Measurements from ENCODE around the gene NME1. TPM values are rescaled to one million over a fixed set of nuclear protein-coding genes. Genes with fewer than 3 reads are reported as not detected.

The NME1 gene
- total RNA-seq, 2 donors from 2014 or later, result 188 to 245 TPM

DNA sequence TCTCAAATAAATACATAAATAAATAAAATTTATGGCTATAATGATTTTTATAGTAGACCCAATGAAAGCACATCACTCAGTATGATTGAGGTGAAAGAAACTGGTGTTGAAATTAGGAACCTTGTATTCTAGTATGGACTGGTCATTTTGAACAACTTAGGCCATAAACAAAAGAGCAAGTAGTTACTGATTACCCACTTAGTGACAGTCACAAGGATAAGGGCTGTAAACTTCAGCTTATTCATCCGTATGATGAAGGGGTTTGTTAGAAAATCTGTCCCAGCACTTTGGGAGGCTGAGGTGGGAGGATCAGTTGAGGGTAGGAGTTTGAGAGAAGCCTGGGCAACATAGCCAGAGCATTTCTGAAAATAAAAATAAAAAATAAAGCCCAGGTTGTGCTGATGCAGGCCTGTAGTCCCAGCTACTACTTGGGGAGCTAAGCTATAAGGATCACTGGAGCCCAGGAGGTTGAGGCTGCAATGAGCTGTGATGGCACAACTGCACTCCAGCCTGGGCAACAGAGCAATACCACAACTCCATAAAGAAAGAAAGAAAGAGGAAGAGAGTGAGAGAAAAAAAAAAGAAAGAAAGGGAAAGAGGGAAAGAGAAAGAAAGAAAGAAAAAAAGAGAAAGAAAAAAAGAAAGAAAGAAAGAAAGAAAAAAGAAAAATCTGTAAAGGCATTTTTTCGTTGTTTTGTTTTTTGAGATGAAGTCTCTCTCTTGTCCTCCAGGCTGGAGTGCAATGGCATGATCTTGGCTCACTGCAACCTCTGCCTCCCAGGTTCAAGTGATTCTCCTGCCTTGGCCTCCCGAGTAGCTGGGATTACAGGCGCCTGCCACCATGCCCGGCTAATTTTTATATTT lies 28.5 kb upstream of the NME1 start:
- no peak overlapping the region for H3K4me3 Mint-ChIP-seq
- H3K27ac Mint-ChIP-seq, result no peak overlapping the region
- H3K36me3 Mint-ChIP-seq, result no peaks in the 10 kb centered on the region
- no peaks in the 10 kb centered on the region for H3K27me3 Mint-ChIP-seq
- DNase-seq (ENCODE audit: low spot score) (no peak), ATAC-seq (no peak)
- no peaks in the 10 kb centered on the region for H3K9me3 Mint-ChIP-seq
- peaks cover 16 to 17% of the 10 kb centered on the region in 2 donors for H3K4me1 Mint-ChIP-seq (ENCODE audit: low read depth in 2 of 2)

- no peak overlapping the region for H3K27ac Mint-ChIP-seq
- H3K4me1 Mint-ChIP-seq (ENCODE audit: low read depth in 2 of 2), result peaks cover 0 to 3% of the 10 kb centered on the region in 2 donors
- DNase-seq (ENCODE audit: low spot score), result peak; percentile 62
- H3K27me3 Mint-ChIP-seq, result no peaks in the 10 kb centered on the region
- H3K36me3 Mint-ChIP-seq, result no peaks in the 10 kb centered on the region
- no peak overlapping the region for H3K4me3 Mint-ChIP-seq
- no peaks in the 10 kb centered on the region for H3K9me3 Mint-ChIP-seq
- ATAC-seq, result peak in 1 of 2 donors; percentile 45
Observed at GRCh38 chr17:51128076-51128475, 25.3 kb upstream of the NME1 start.

DNA sequence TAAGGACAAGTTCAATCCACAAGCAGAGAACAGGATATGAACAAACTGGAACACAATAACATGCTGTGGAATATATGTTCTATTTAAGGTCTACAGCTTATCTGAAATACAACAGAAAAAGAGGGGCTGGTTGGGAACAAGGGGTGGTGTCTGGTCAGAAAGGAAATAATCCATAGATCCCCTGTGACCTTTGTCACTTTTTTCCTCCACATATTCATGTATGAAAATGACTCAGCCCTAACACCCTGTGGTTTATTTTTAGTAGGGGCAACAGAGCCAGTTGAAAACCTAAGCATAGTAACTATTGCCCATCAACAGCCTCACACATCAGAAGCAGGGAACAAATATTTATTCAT lies 20.4 kb upstream of the NME1 start:
- no peaks in the 10 kb centered on the region for H3K36me3 Mint-ChIP-seq
- no peaks in the 10 kb centered on the region for H3K9me3 Mint-ChIP-seq
- H3K4me1 Mint-ChIP-seq (ENCODE audit: low read depth in 2 of 2), result peaks cover 0 to 7% of the 10 kb centered on the region in 2 donors
- no peaks in the 10 kb centered on the region for H3K27me3 Mint-ChIP-seq
- ATAC-seq, result peak in 1 of 2 donors; percentile 51
- H3K4me3 Mint-ChIP-seq, result no peak overlapping the region
- no peak for DNase-seq (ENCODE audit: low spot score)
- no peak overlapping the region for H3K27ac Mint-ChIP-seq

DNA sequence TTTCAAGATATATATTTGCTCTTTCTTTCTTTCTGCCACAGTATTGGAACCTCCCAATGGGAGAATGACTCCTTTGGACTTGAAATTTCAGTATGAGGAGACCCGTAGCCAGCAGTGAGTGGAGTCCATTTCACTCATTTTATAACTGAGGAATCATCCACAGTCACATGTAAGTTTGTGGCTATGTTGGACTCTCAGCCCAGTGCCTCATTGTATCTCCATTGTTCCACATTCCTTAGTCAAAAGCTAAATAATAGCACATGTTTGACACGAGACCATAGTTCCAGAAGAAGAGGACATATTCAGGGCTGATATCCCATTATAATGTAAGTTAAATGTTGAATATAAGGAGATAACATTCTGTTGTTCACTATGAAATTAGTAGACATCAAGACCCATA lies 20.0 kb upstream of the NME1 start:
- no peak overlapping the region for H3K4me3 Mint-ChIP-seq
- H3K36me3 Mint-ChIP-seq, result no peaks in the 10 kb centered on the region
- H3K4me1 Mint-ChIP-seq (ENCODE audit: low read depth in 2 of 2), result peaks cover 0 to 7% of the 10 kb centered on the region in 2 donors
- no peak for ATAC-seq
- no peaks in the 10 kb centered on the region for H3K9me3 Mint-ChIP-seq
- no peak for DNase-seq (ENCODE audit: low spot score)
- H3K27me3 Mint-ChIP-seq, result no peaks in the 10 kb centered on the region
- H3K27ac Mint-ChIP-seq, result no peak overlapping the region

- no peaks in the 10 kb centered on the region for H3K9me3 Mint-ChIP-seq
- H3K36me3 Mint-ChIP-seq, result no peaks in the 10 kb centered on the region
- no peak overlapping the region for H3K4me3 Mint-ChIP-seq
- H3K4me1 Mint-ChIP-seq (ENCODE audit: low read depth in 2 of 2), result peaks cover 0 to 7% of the 10 kb centered on the region in 2 donors
- no peak overlapping the region for H3K27ac Mint-ChIP-seq
- DNase-seq (ENCODE audit: low spot score), result no peak
- ATAC-seq, result no peak
- no peaks in the 10 kb centered on the region for H3K27me3 Mint-ChIP-seq
Observed at GRCh38 chr17:51135956-51136355, 17.4 kb upstream of the NME1 start.

DNA sequence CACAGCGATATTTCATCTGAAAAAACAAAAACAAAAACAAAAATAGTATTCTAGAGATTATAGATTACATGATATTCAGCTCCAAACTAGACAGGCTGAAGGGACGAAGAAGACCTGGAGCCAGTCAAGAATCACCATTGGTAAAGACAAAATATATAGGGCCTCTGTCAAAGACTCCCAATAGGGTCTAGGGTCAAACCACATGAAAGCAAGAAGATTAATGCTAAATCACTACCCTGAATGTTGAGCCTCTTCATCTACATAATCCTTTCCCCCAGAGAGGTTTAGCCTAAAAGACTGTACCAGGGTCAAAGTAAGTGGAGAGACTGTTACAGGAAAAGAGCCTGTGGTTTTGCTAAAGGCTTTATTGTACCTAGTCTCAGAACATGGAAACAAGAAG lies 10.8 kb upstream of the NME1 start:
- DNase-seq (ENCODE audit: low spot score) (no peak), ATAC-seq (no peak)
- H3K27ac Mint-ChIP-seq, result no peak overlapping the region
- H3K9me3 Mint-ChIP-seq, result no peaks in the 10 kb centered on the region
- no peak overlapping the region for H3K4me3 Mint-ChIP-seq
- no peaks in the 10 kb centered on the region for H3K27me3 Mint-ChIP-seq
- no peaks in the 10 kb centered on the region for H3K4me1 Mint-ChIP-seq (ENCODE audit: low read depth in 2 of 2)
- H3K36me3 Mint-ChIP-seq, result no peaks in the 10 kb centered on the region

DNA sequence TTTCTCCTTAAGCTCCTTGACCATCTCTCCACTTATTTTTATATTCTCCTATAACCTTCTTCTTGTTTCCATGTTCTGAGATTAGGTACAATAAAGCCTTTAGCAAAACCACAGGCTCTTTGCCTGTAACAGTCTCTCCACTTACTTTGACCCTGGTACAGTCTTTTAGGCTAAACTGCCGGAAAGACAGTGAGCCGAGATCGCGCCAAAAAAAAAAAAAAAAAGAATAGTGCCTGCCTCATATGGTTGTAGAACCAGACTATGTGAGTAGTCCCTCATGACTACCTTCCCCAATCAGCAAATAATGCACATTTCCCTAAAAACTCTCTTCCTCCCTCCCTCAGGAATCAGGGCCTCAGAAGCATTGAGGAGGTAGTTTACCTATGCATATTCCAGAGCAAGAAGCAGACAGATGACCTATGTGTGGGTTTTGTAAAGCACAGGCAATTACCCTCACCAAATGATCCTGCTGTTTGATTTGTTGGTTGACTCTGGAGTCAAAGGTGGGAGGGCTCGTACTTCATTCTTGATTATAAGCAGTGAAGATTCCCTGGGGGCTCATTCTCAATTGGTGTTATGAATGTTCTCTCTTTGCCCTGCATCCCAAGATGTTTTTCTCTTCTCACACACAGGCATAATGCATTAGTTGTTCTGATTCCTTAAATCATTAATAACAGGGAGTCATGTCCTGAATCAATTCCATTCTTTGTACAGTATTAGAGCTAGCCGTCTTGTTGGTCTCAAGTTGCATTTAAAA lies 8.9 kb upstream of the NME1 start:
- DNase-seq (ENCODE audit: low spot score) (no peak), ATAC-seq (no peak)
- no peaks in the 10 kb centered on the region for H3K36me3 Mint-ChIP-seq
- H3K4me1 Mint-ChIP-seq (ENCODE audit: low read depth in 2 of 2), result no peaks in the 10 kb centered on the region
- no peaks in the 10 kb centered on the region for H3K9me3 Mint-ChIP-seq
- H3K27me3 Mint-ChIP-seq, result no peaks in the 10 kb centered on the region
- H3K4me3 Mint-ChIP-seq, result no peak overlapping the region
- H3K27ac Mint-ChIP-seq, result no peak overlapping the region

DNA sequence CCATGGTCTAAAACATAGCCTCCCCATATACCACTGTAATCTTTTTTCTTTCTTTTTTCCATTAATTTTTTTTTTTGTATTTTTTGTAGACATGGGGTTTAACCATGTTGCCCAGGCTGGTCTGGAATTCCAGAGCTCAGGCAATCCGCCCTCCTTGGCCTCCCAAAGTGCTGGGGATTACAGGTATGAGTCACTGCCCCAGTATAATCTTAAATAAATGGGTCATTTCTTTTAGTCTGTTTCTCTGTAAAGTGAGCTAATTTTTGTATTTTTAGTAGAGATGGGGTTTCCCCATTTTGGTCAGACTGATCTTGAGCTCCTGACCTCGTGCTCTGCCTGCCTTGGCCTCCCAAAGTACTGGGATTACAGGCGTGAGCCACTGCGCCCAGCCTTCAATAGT lies 5.7 kb upstream of the NME1 start:
- H3K27ac Mint-ChIP-seq, result peak overlapping the region in 1 of 2 donors; percentile 62
- ATAC-seq, result no peak
- H3K4me3 Mint-ChIP-seq, result no peak overlapping the region
- H3K27me3 Mint-ChIP-seq, result no peaks in the 10 kb centered on the region
- no peaks in the 10 kb centered on the region for H3K9me3 Mint-ChIP-seq
- DNase-seq (ENCODE audit: low spot score), result no peak
- no peaks in the 10 kb centered on the region for H3K4me1 Mint-ChIP-seq (ENCODE audit: low read depth in 2 of 2)
- no peaks in the 10 kb centered on the region for H3K36me3 Mint-ChIP-seq

- ATAC-seq, result no peak
- H3K4me1 Mint-ChIP-seq (ENCODE audit: low read depth in 2 of 2), result no peaks in the 10 kb centered on the region
- no peaks in the 10 kb centered on the region for H3K36me3 Mint-ChIP-seq
- H3K9me3 Mint-ChIP-seq, result no peaks in the 10 kb centered on the region
- no peak overlapping the region for H3K27ac Mint-ChIP-seq
- no peaks in the 10 kb centered on the region for H3K27me3 Mint-ChIP-seq
- no peak overlapping the region for H3K4me3 Mint-ChIP-seq
- no peak for DNase-seq (ENCODE audit: low spot score)
Observed at GRCh38 chr17:51149163-51149562, 4.2 kb upstream of the NME1 start.

DNA sequence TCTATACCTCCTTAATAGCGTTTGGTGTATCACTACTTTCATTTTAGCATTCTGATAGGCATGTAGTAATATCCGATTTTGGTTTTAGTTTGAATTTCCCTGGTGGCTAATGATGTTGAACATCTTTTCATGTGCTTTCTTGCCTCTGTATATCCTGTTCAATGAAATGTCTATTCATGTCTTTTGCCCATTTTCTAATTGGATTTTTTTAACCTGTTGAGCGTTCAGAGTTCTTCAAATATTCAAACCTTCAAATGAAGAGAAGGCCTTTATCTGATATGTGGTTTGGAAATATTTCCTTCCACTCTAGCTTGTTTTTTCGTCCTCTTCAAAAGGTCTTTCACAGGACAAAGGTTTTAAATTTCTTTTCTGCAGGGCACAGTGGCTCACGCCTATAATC lies 2.4 kb upstream of the NME1 start:
- no peaks in the 10 kb centered on the region for H3K9me3 Mint-ChIP-seq
- no peaks in the 10 kb centered on the region for H3K27me3 Mint-ChIP-seq
- H3K4me1 Mint-ChIP-seq (ENCODE audit: low read depth in 2 of 2), result no peaks in the 10 kb centered on the region
- H3K27ac Mint-ChIP-seq, result no peak overlapping the region
- DNase-seq (ENCODE audit: low spot score) (no peak), ATAC-seq (no peak)
- H3K36me3 Mint-ChIP-seq, result peaks cover 4% of the 10 kb centered on the region
- no peak overlapping the region for H3K4me3 Mint-ChIP-seq

DNA sequence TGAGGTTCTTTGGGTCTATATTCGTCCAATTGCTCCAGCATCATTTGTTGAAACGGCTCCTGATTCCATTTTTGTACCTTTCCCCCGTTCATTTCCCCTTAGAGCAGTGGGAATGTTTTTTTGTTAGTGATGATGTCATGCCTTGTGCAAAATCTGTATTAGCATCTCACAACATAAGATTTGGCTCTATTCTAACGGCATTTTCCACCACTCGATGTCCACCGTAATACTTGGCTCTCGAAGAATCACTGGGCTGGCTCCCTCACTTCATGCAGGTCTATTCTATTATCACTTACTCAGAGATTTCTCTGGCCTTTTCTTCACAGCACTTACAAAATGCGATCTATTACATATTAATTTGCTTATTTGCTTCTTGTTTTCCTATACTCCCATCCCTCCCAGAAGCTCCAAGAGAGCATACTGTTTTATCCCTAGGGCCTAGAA lies 571 bp upstream of the NME1 start:
- ATAC-seq (no peak), DNase-seq (ENCODE audit: low spot score) (no peak)
- no peaks in the 10 kb centered on the region for H3K27me3 Mint-ChIP-seq
- no peaks in the 10 kb centered on the region for H3K4me1 Mint-ChIP-seq (ENCODE audit: low read depth in 2 of 2)
- H3K36me3 Mint-ChIP-seq, result peaks cover 11% of the 10 kb centered on the region
- no peaks in the 10 kb centered on the region for H3K9me3 Mint-ChIP-seq
- H3K27ac Mint-ChIP-seq, result no peak overlapping the region
- H3K4me3 Mint-ChIP-seq, result no peak overlapping the region

GRCh38 chr17:51154176-51154575 lies 817 bp downstream of the NME1 start:
- H3K4me1 Mint-ChIP-seq (ENCODE audit: low read depth in 2 of 2), result no peaks in the 10 kb centered on the region
- peaks cover 11% of the 10 kb centered on the region for H3K36me3 Mint-ChIP-seq
- DNase-seq (ENCODE audit: low spot score) (no peak), ATAC-seq (no peak)
- no peaks in the 10 kb centered on the region for H3K9me3 Mint-ChIP-seq
- no peaks in the 10 kb centered on the region for H3K27me3 Mint-ChIP-seq
- no peak overlapping the region for H3K4me3 Mint-ChIP-seq
- H3K27ac Mint-ChIP-seq, result no peak overlapping the region

DNA sequence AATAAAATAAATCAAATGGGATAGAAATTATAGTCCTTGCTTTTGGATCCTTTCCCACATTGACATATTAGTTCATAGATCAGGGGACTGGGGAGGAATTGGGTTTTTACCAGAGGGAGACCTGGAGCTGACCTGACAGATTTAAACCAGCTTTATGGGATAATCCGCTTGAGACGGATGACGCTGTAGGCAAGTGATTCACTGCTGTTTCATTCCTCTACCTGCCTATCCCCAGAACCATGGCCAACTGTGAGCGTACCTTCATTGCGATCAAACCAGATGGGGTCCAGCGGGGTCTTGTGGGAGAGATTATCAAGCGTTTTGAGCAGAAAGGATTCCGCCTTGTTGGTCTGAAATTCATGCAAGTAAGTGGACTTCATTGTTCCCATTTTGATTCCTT lies 2.1 kb downstream of the NME1 start:
- Mint-ChIP-seq H3K27ac (no peak overlapping the region), H3K4me1 (ENCODE audit: low read depth in 2 of 2) (no peaks in the 10 kb centered on the region), H3K4me3 (no peak overlapping the region), H3K36me3 (peaks cover 11% of the 10 kb centered on the region), H3K27me3 (no peaks in the 10 kb centered on the region), H3K9me3 (no peaks in the 10 kb centered on the region)
- ATAC-seq (no peak), DNase-seq (ENCODE audit: low spot score) (no peak)

DNA sequence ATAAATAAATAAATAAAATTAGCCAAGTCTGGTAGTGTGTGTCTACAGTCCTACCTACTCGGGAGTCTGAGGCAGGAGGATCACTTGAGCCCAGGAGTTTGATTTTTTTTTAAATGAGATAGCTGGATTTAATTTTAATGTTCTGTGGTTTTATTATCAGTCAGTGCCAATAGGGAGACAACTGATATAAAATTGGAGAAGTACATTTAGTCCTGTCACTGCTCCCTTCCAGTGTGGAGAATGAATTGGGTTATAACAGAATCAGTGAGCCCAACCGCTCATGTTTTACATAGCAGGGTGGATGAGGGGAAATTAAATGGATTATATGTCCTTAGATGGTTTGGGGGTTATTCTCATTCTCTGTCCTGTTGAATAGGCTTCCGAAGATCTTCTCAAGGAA lies 6.2 kb downstream of the NME1 start:
- no peaks in the 10 kb centered on the region for H3K9me3 Mint-ChIP-seq
- H3K4me3 Mint-ChIP-seq, result no peak overlapping the region
- ATAC-seq, result no peak
- H3K36me3 Mint-ChIP-seq, result peaks cover 24% of the 10 kb centered on the region
- DNase-seq (ENCODE audit: low spot score), result no peak
- H3K27ac Mint-ChIP-seq, result no peak overlapping the region
- H3K27me3 Mint-ChIP-seq, result no peaks in the 10 kb centered on the region
- no peaks in the 10 kb centered on the region for H3K4me1 Mint-ChIP-seq (ENCODE audit: low read depth in 2 of 2)

All from natural killer cell treated with Interleukin-12 subunit alpha and Interleukin-12 subunit beta and Interleukin-15 and Interleukin-18, amount 100 ng/mL, for 72 hours (primary cell).